GM12891 (cell line): ENCODE results near the gene ZIK1.

Source experiments
- PAX5 ChIP-seq: IDR thresholded peaks from 2 replicates; pipeline ENCODE4 v1.6.1; 2011; ENCODE audit warnings: low read length, moderate library complexity, mild to moderate bottlenecking; ENCODE audit not compliant: insufficient read depth, severe bottlenecking
- POLR2A ChIP-seq: IDR thresholded peaks from 2 replicates; pipeline ENCODE4 v1.6.1; 2011; ENCODE audit warnings: low read depth, low read length, control low read depth
- POLR2AphosphoS5 ChIP-seq: IDR thresholded peaks from 2 replicates; pipeline ENCODE4 v1.6.1; 2011; ENCODE audit warnings: low read depth, low read length, control low read depth
- POU2F2 ChIP-seq: IDR thresholded peaks from 2 replicates; pipeline ENCODE4 v1.6.1; 2011; ENCODE audit warnings: low read depth, mild to moderate bottlenecking, control low read depth, low read length, moderate library complexity
- TAF1 ChIP-seq: IDR thresholded peaks from 2 replicates; pipeline ENCODE4 v1.6.1; 2011; ENCODE audit warnings: low read depth, low read length, control low read depth

DNA sequence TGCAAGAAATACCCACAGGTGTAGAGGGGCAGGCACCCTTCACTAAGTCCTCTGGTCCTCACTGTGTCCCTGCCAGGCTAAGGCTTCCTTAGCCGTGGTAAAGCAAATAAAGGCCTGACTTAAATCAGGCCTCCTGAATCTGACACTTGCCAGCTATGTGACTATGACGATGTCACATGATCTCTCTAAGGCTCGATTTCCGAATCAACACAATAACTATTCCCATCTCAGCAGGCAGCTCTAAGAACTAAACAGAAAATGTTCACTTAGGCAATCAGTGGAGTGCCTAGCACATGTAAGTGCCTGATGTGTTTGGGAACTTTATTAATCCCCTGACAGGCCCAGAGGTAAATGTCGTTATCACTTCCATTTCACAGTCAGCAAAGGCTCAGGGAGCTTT is 26.3 kb upstream of the ZIK1 start:
- TF ChIP-seq POLR2A (no peak), POLR2AphosphoS5 (no peak), POU2F2 (no peak), TAF1 (no peak), PAX5 (no peak)
